CD4-positive, alpha-beta T cell (primary cell): ENCODE data around the gene B3GALT6. TPM values are rescaled to one million over a fixed set of nuclear protein-coding genes. Genes with fewer than 3 reads are reported as not detected.
A peak's percentile ranks its signal among the peaks of the same experiment; 100 is the strongest.

Experiments
- ATAC-seq: fragments of 200-7000 bp; cut with Tn5 transposase; one replicate; pipeline ENCODE4 v1.10.0; 2022; ENCODE audit warnings: mild to moderate bottlenecking; ENCODE audit not compliant: poor library complexity
- CTCF ChIA-PET: fragments of 350-600 bp; sonication (Branson Sonifier 250); formaldehyde crosslinking; loops from one replicate; lab custom pipeline; 2021; ENCODE audit warnings: antibody characterized with exemption, inconsistent platforms; lab: Charles Lee
- POLR2A ChIA-PET: fragments of 350-600 bp; sonication (Branson Sonifier 250); formaldehyde crosslinking; loops from one replicate; lab custom pipeline; 2021; ENCODE audit warnings: antibody characterized with exemption, inconsistent platforms; lab: Charles Lee
- DNase-seq, 14 experiments: peaks; one replicate each; pipeline ENCODE4 v3.0.0-alpha.2; 2013 to 2020; ENCODE audit warnings: mixed read lengths in 2 of 14
- H3K27ac ChIP-seq, 2 donors: one replicate each; pipeline versions ENCODE4 v1.5.1 to v1.7.0; 2013; ENCODE audit warnings: low read length in 2 of 2, low read depth in 1 of 2, mild to moderate bottlenecking in 1 of 2
- H3K27me3 ChIP-seq, 2 experiments: 1 replicate in 1 of 2; 2 replicates in 1 of 2; pipeline versions ENCODE4 v1.6.1 to v1.7.0; 2013; ENCODE audit warnings: low read length in 2 of 2, control low read depth in 1 of 2, mild to moderate bottlenecking in 1 of 2, moderate library complexity in 1 of 2; ENCODE audit not compliant: insufficient read depth in 2 of 2, control insufficient read depth in 1 of 2
- H3K36me3 ChIP-seq: one replicate; pipeline ENCODE4 v1.6.1; 2013; ENCODE audit warnings: low read length, control low read depth; ENCODE audit not compliant: insufficient read depth
- H3K4me1 ChIP-seq: one replicate; pipeline ENCODE4 v1.6.1; 2013; ENCODE audit warnings: low read length, control low read depth; ENCODE audit not compliant: insufficient read depth
- H3K4me3 ChIP-seq: one replicate; pipeline ENCODE4 v1.5.1; 2013; ENCODE audit warnings: mild to moderate bottlenecking, low read length, moderate library complexity
- H3K9me3 ChIP-seq, 2 experiments: 1 replicate in 1 of 2; 2 replicates in 1 of 2; pipeline versions ENCODE4 v1.6.1 to v1.7.0; 2013; ENCODE audit warnings: low read length in 2 of 2, mild to moderate bottlenecking in 2 of 2, control low read depth in 1 of 2, moderate library complexity in 1 of 2; ENCODE audit not compliant: control insufficient read depth in 1 of 2, insufficient read depth in 1 of 2
- H3K27ac Mint-ChIP-seq: one replicate; pipeline ENCODE4 v1.8.0; 2020; ENCODE audit warnings: mixed read lengths
- H3K27me3 Mint-ChIP-seq: one replicate; pipeline ENCODE4 v1.8.0; 2021; ENCODE audit warnings: mixed read lengths
- H3K36me3 Mint-ChIP-seq: one replicate; pipeline ENCODE4 v1.8.0; 2021; ENCODE audit warnings: low read depth, mixed read lengths
- H3K4me1 Mint-ChIP-seq: one replicate; pipeline ENCODE4 v1.8.0; 2021; ENCODE audit warnings: low read depth, mixed read lengths
- H3K4me3 Mint-ChIP-seq: one replicate; pipeline ENCODE4 v1.8.0; 2020; ENCODE audit warnings: mild to moderate bottlenecking, mixed read lengths
- H3K9me3 Mint-ChIP-seq: one replicate; pipeline ENCODE4 v1.8.0; 2020; ENCODE audit warnings: mixed read lengths
- intact Hi-C, 2 experiments: fragments of 100-400 bp; cut with DNase I in 1 of 2; cut with micrococcal nuclease in 1 of 2; formaldehyde crosslinking; loops; one replicate each; pipeline versions ENCODE4 v1.15.1 to v1.9.0; 2023 to 2025; cut with DNase I, micrococcal nuclease
- total RNA-seq, 174 experiments: library from RNA in 2 of 174; stranded (reverse) in 2 of 174; gene quantifications; one replicate each; pipeline ENCODE4 v1.2.3 and lab custom pipeline; 2021 to 2026
- TF ChIP-seq, protein P1 (sequence below): fragments of 200-600 bp; IDR thresholded peaks from one replicate; pipeline ENCODE4 v1.8.0; 2022; ENCODE audit warnings: antibody characterized with exemption, mild to moderate bottlenecking

The B3GALT6 gene
- total RNA-seq, 2 experiments from 2014 or later: 4.9 to 5.1 TPM

DNA sequence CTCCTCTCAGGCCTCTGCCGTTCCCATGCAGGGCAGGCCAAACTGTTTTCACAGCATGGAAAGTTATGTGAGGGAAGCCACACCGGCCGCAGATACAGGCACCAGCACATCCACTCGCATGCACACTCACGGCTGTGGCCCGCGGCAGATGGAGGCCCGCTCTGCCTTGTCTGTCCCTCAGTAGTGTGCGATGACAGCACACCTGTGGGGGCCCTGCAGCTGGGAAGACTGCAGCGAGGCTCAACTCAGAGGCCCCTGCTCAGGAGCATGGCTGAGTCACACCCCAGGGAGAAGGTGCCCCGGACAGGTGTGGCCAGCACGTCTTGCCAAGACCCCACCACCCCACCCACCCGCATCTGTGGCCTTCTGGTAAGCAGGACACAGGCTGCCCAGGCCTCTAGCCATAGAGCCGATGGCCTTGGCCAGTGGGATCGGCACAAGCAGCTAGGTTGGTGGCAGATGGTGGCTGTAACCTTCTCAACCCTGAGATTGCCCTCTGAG, 42.9 kb downstream of the B3GALT6 start:
- no peaks in the 10 kb centered on the region for H3K9me3 Mint-ChIP-seq
- peaks cover 40% of the 10 kb centered on the region for H3K4me1 ChIP-seq
- no peak overlapping the region for H3K27ac ChIP-seq
- TF ChIP-seq, protein P1, sequence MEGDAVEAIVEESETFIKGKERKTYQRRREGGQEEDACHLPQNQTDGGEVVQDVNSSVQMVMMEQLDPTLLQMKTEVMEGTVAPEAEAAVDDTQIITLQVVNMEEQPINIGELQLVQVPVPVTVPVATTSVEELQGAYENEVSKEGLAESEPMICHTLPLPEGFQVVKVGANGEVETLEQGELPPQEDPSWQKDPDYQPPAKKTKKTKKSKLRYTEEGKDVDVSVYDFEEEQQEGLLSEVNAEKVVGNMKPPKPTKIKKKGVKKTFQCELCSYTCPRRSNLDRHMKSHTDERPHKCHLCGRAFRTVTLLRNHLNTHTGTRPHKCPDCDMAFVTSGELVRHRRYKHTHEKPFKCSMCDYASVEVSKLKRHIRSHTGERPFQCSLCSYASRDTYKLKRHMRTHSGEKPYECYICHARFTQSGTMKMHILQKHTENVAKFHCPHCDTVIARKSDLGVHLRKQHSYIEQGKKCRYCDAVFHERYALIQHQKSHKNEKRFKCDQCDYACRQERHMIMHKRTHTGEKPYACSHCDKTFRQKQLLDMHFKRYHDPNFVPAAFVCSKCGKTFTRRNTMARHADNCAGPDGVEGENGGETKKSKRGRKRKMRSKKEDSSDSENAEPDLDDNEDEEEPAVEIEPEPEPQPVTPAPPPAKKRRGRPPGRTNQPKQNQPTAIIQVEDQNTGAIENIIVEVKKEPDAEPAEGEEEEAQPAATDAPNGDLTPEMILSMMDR: no peak
- H3K27me3 Mint-ChIP-seq: no peaks in the 10 kb centered on the region
- ATAC-seq (no peak), DNase-seq (peak in 1 of 14 experiments; percentile 42)
- intact Hi-C loops: loop anchor here in 1 of 2 experiments (1.0 to 5.0 kb wide), 5 partner anchors 33 to 158 kb away; partner anchors contain the start of genes AURKAIP1, CCNL2, DVL1 and PUSL1
- H3K27ac Mint-ChIP-seq: no peak overlapping the region
- H3K36me3 ChIP-seq: peaks cover 9% of the 10 kb centered on the region
- H3K4me1 Mint-ChIP-seq: peaks cover 30% of the 10 kb centered on the region
- CTCF ChIA-PET: interaction anchor here (1.3 kb wide), 1 partner anchor 15 kb away, joined by 3 read pairs; no protein-coding TSS in a partner anchor
- POLR2A ChIA-PET: interaction anchor here (2.1 kb wide), 1 partner anchor 100 kb away, joined by 8 read pairs; the partner anchor contains the start of gene AURKAIP1
- H3K4me3 Mint-ChIP-seq: peak overlapping the region; percentile 73
- peaks cover 17% of the 10 kb centered on the region for H3K36me3 Mint-ChIP-seq
- no peak overlapping the region for H3K4me3 ChIP-seq
- H3K27me3 ChIP-seq: no peaks in the 10 kb centered on the region
- H3K9me3 ChIP-seq: no peaks in the 10 kb centered on the region

DNA sequence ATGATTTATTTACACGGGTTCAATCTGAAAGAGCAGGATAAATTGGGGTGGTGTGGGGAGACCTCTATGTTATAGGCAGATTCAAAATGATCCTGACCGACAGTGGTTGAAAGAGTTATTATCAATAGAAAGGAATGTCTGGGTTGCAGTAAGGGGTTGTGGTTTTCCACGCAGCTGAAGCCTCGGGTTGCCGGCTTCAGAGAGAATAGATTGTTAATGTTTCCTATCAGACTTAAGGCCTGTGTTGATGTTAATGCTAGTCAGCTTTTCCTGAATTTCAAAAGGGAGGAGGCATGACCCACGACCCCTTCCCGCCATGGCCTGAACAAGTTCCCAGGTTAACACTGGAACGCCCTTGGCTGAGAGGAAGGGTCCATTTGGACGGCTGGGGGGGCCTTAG, 43.8 kb downstream of the B3GALT6 start:
- H3K27me3 ChIP-seq: no peaks in the 10 kb centered on the region

GRCh38 chr1:1278620-1279019, 46.6 kb downstream of the B3GALT6 start:
- Mint-ChIP-seq H3K4me3 (no peak overlapping the region), H3K36me3 (no peaks in the 10 kb centered on the region), H3K27me3 (no peaks in the 10 kb centered on the region), H3K27ac (no peak overlapping the region), H3K4me1 (no peaks in the 10 kb centered on the region), H3K9me3 (no peaks in the 10 kb centered on the region)
- DNase-seq: no peak
- Histone ChIP-seq H3K27me3 (no peaks in the 10 kb centered on the region), H3K4me1 (peaks cover 8% of the 10 kb centered on the region), H3K4me3 (no peak overlapping the region), H3K9me3 (no peaks in the 10 kb centered on the region), H3K27ac (no peak overlapping the region), H3K36me3 (no peaks in the 10 kb centered on the region)
- ChIA-PET POLR2A (no interaction called here), CTCF (no interaction called here)
- intact Hi-C loops: no loop called here
- ATAC-seq: no peak
- TF ChIP-seq, protein P1: no peak

More for the DNA sequence above, 43.8 kb downstream of the B3GALT6 start:
- Mint-ChIP-seq H3K9me3 (no peaks in the 10 kb centered on the region), H3K27ac (no peak overlapping the region), H3K4me1 (peaks cover 22% of the 10 kb centered on the region), H3K36me3 (peaks cover 10% of the 10 kb centered on the region), H3K27me3 (no peaks in the 10 kb centered on the region), H3K4me3 (peak overlapping the region; percentile 78)
- H3K27ac ChIP-seq: no peak overlapping the region
- TF ChIP-seq, protein P1: no peak
- H3K4me1 ChIP-seq: peaks cover 31% of the 10 kb centered on the region
- intact Hi-C loops: loop anchor here in 1 of 2 experiments (1.0 to 2.0 kb wide), 3 partner anchors 73 to 159 kb away; partner anchors contain the start of genes AURKAIP1 and DVL1
- DNase-seq (no peak), ATAC-seq (no peak)
- no peaks in the 10 kb centered on the region for H3K9me3 ChIP-seq
- H3K4me3 ChIP-seq: no peak overlapping the region
- POLR2A ChIA-PET: no interaction called here
- CTCF ChIA-PET: no interaction called here
- peaks cover 7% of the 10 kb centered on the region for H3K36me3 ChIP-seq
